SK-N-SH treated with all-trans-retinoic acid at 6 μM for 48 hours (cell line): ENCODE data around the gene ZNF319.
A peak's percentile ranks its signal among the peaks of the same experiment; 100 is the strongest.

Source experiments
- ATAC-seq: fragments of 200-7000 bp; cut with Tn5 transposase; 3 replicates; pipeline ENCODE4 v1.9.1; 2020; ENCODE audit warnings: mild to moderate bottlenecking, moderate library complexity
- ARNTL ChIP-seq: fragments of 450-650 bp; formaldehyde crosslinking; IDR thresholded peaks from 2 replicates; pipeline ENCODE4 v1.5.0; 2020; ENCODE audit warnings: low read depth, mild to moderate bottlenecking, moderate library complexity, borderline replicate concordance
- BACH2 ChIP-seq: fragments of 250-450 bp; sonication (Bioruptor Pico); IDR thresholded peaks from 2 replicates; pipeline ENCODE4 v1.9.0; 2021; ENCODE audit warnings: mild to moderate bottlenecking, borderline replicate concordance
- CSRNP3 ChIP-seq: fragments of 250-450 bp; sonication (Bioruptor Pico); IDR thresholded peaks from 2 replicates; pipeline ENCODE4 v1.5.1; 2021; ENCODE audit warnings: mild to moderate bottlenecking, moderate library complexity
- ESRRG ChIP-seq: fragments of 250-450 bp; sonication (Bioruptor Pico); IDR thresholded peaks from 2 replicates; pipeline ENCODE4 v1.6.1; 2021; ENCODE audit warnings: mild to moderate bottlenecking
- ISL1 ChIP-seq: fragments of 250-450 bp; sonication (Bioruptor Pico); IDR thresholded peaks from 2 replicates; pipeline ENCODE4 v2.1.2; 2022; ENCODE audit warnings: mild to moderate bottlenecking, moderate library complexity
- OSR1 ChIP-seq: fragments of 250-450 bp; sonication (Bioruptor Pico); IDR thresholded peaks from 2 replicates; pipeline ENCODE4 v1.8.0; 2022; ENCODE audit warnings: moderate library complexity, mild to moderate bottlenecking, inconsistent platforms
- PATZ1 ChIP-seq: fragments of 250-450 bp; sonication (Bioruptor Pico); IDR thresholded peaks from 2 replicates; pipeline ENCODE4 v1.8.0; 2020; ENCODE audit warnings: mild to moderate bottlenecking, moderate library complexity, borderline replicate concordance
- POU6F1 ChIP-seq: fragments of 250-450 bp; sonication (Bioruptor Pico); IDR thresholded peaks from 2 replicates; pipeline ENCODE4 v1.8.0; 2021; ENCODE audit warnings: low read depth, mild to moderate bottlenecking, moderate library complexity, borderline replicate concordance
- PPARA ChIP-seq: fragments of 250-450 bp; sonication (Bioruptor Pico); IDR thresholded peaks from 2 replicates; pipeline ENCODE4 v1.5.0; 2020; ENCODE audit warnings: mild to moderate bottlenecking, borderline replicate concordance
- TOX ChIP-seq: fragments of 250-450 bp; sonication (Bioruptor Pico); IDR thresholded peaks from 2 replicates; pipeline ENCODE4 v1.8.0; 2021; ENCODE audit warnings: mild to moderate bottlenecking, moderate library complexity, borderline replicate concordance
- ZC3H10 ChIP-seq: fragments of 250-450 bp; sonication (Bioruptor Pico); IDR thresholded peaks from 2 replicates; pipeline ENCODE4 v1.5.1; 2021; ENCODE audit warnings: mild to moderate bottlenecking, moderate library complexity
- ZFP3 ChIP-seq: fragments of 250-450 bp; sonication (Bioruptor Pico); IDR thresholded peaks from 2 replicates; pipeline ENCODE4 v1.5.0; 2020; ENCODE audit warnings: mild to moderate bottlenecking, moderate library complexity
- ZFP30 ChIP-seq: fragments of 450-650 bp; formaldehyde crosslinking; IDR thresholded peaks from 2 replicates; pipeline ENCODE4 v1.5.0; 2022; ENCODE audit warnings: mild to moderate bottlenecking, moderate library complexity
- ZNF565 ChIP-seq: fragments of 450-650 bp; formaldehyde crosslinking; conservative IDR thresholded peaks from 2 replicates; pipeline ENCODE4 v1.5.0; 2020; ENCODE audit warnings: low read depth, mild to moderate bottlenecking, moderate library complexity
- ZNF70 ChIP-seq: fragments of 450-650 bp; formaldehyde crosslinking; IDR thresholded peaks from 2 replicates; pipeline ENCODE4 v1.5.0; 2020; ENCODE audit warnings: mild to moderate bottlenecking, moderate library complexity
- ZNF8 ChIP-seq: fragments of 450-650 bp; formaldehyde crosslinking; IDR thresholded peaks from 2 replicates; pipeline ENCODE4 v1.5.0; 2020; ENCODE audit warnings: mild to moderate bottlenecking, moderate library complexity

The ZNF319 gene

GRCh38 chr16:57986196-57986595, 14.3 kb downstream of the ZNF319 start:
- TF ChIP-seq PPARA (CRISPR knock-in tag) (no peak), BACH2 (CRISPR knock-in tag) (no peak), PATZ1 (CRISPR knock-in tag) (no peak), POU6F1 (no peak), ARNTL (no peak), CSRNP3 (CRISPR knock-in tag) (no peak), OSR1 (CRISPR knock-in tag) (no peak), ZFP3 (CRISPR knock-in tag) (no peak), ESRRG (CRISPR knock-in tag) (no peak), ZFP30 (CRISPR knock-in tag) (no peak), ZNF565 (CRISPR knock-in tag) (no peak), ZNF8 (CRISPR knock-in tag) (no peak), ZC3H10 (no peak), ZNF70 (CRISPR knock-in tag) (no peak)
- no peak for ATAC-seq

- peak; percentile 73 for ATAC-seq
- TF ChIP-seq ZNF70 (CRISPR knock-in tag) (no peak), ARNTL (no peak), POU6F1 (no peak), OSR1 (CRISPR knock-in tag) (no peak), ZC3H10 (no peak), ZNF8 (CRISPR knock-in tag) (no peak), TOX (no peak), ZFP3 (CRISPR knock-in tag) (no peak), PATZ1 (CRISPR knock-in tag) (no peak), ESRRG (CRISPR knock-in tag) (no peak), ISL1 (CRISPR knock-in tag) (no peak), BACH2 (CRISPR knock-in tag) (no peak), ZNF565 (CRISPR knock-in tag) (no peak), CSRNP3 (CRISPR knock-in tag) (no peak)
Measured at GRCh38 chr16:57985204-57986181, 15.0 kb downstream of the ZNF319 start.
